Nephron progenitor cell (in vitro differentiated cells): ENCODE measurements around the gene RPS6KA3.

Source experiments
- DNase-seq: peaks from one replicate; pipeline ENCODE4 v3.0.0; 2021
- H3K27ac Mint-ChIP-seq: 2 replicates; pipeline ENCODE4 v1.8.0; 2021; ENCODE audit warnings: mild to moderate bottlenecking, moderate library complexity, mixed read lengths
- H3K27me3 Mint-ChIP-seq: 2 replicates; pipeline ENCODE4 v1.8.0; 2021; ENCODE audit warnings: mild to moderate bottlenecking, low read depth, mixed read lengths; ENCODE audit not compliant: poor library complexity
- H3K36me3 Mint-ChIP-seq: 2 replicates; pipeline ENCODE4 v1.8.0; 2021; ENCODE audit warnings: low read depth, mixed read lengths
- H3K4me1 Mint-ChIP-seq: 2 replicates; pipeline ENCODE4 v1.8.0; 2021; ENCODE audit warnings: mixed read lengths
- H3K4me3 Mint-ChIP-seq: 2 replicates; pipeline ENCODE4 v1.8.0; 2021; ENCODE audit warnings: mild to moderate bottlenecking, moderate library complexity, mixed read lengths
- H3K9me3 Mint-ChIP-seq: 2 replicates; pipeline ENCODE4 v1.8.0; 2021; ENCODE audit warnings: mild to moderate bottlenecking, moderate library complexity, mixed read lengths
- CTCF ChIP-seq: fragments of 200-600 bp; sonication (generic); IDR thresholded peaks from 2 replicates; pipeline ENCODE4 v1.5.0; 2021; ENCODE audit warnings: antibody characterized with exemption

RPS6KA3 gene

GRCh38 chrX:20116577-20117240, 150.0 kb downstream of the RPS6KA3 start, which contains the start of gene MAP7D2:
Gene MAP7D2 (minus strand): TSS chrX:20116907. CDS start chrX:20116879, 28 bp downstream.
- TF ChIP-seq CTCF = no peak
- peak within 1 kb of the TSS; percentile 75 for H3K4me3 Mint-ChIP-seq
- DNase-seq = peak; percentile 44
- H3K27me3 Mint-ChIP-seq = peaks cover 31% of the 10 kb centered on the region
- H3K27ac Mint-ChIP-seq = no peak within 1 kb of the TSS
- peaks cover 15% of the 10 kb centered on the region for H3K4me1 Mint-ChIP-seq
- peaks cover 61% of the 10 kb centered on the region for H3K9me3 Mint-ChIP-seq
- no peaks in the 10 kb centered on the region for H3K36me3 Mint-ChIP-seq

GRCh38 chrX:20116087-20116576, 150.6 kb downstream of the RPS6KA3 start:
- peaks cover 15% of the 10 kb centered on the region for H3K4me1 Mint-ChIP-seq
- no peak overlapping the region for H3K27ac Mint-ChIP-seq
- peak overlapping the region; percentile 75 for H3K4me3 Mint-ChIP-seq
- DNase-seq = peak; percentile 27
- no peaks in the 10 kb centered on the region for H3K36me3 Mint-ChIP-seq
- no peak for TF ChIP-seq CTCF
- H3K27me3 Mint-ChIP-seq = peaks cover 31% of the 10 kb centered on the region
- peaks cover 63% of the 10 kb centered on the region for H3K9me3 Mint-ChIP-seq

- peaks cover 62% of the 10 kb centered on the region for H3K9me3 Mint-ChIP-seq
- H3K27me3 Mint-ChIP-seq = peaks cover 12% of the 10 kb centered on the region
- H3K4me1 Mint-ChIP-seq = peaks cover 15% of the 10 kb centered on the region
- H3K36me3 Mint-ChIP-seq = no peaks in the 10 kb centered on the region
- no peak for TF ChIP-seq CTCF
- H3K4me3 Mint-ChIP-seq = no peak overlapping the region
- DNase-seq = no peak
- H3K27ac Mint-ChIP-seq = no peak overlapping the region
These were observed 154.5 kb downstream of the RPS6KA3 start for GRCh38 chrX:20112022-20112774.

GRCh38 chrX:20111271-20111670, 155.4 kb downstream of the RPS6KA3 start:
- no peak for TF ChIP-seq CTCF
- no peak overlapping the region for H3K4me3 Mint-ChIP-seq
- no peak for DNase-seq
- H3K9me3 Mint-ChIP-seq = peaks cover 67% of the 10 kb centered on the region
- peaks cover 15% of the 10 kb centered on the region for H3K4me1 Mint-ChIP-seq
- no peaks in the 10 kb centered on the region for H3K36me3 Mint-ChIP-seq
- peaks cover 15% of the 10 kb centered on the region for H3K27me3 Mint-ChIP-seq
- no peak overlapping the region for H3K27ac Mint-ChIP-seq

GRCh38 chrX:20101934-20102581, 164.7 kb downstream of the RPS6KA3 start:
- DNase-seq = no peak
- H3K4me3 Mint-ChIP-seq = no peak overlapping the region
- no peaks in the 10 kb centered on the region for H3K36me3 Mint-ChIP-seq
- no peaks in the 10 kb centered on the region for H3K4me1 Mint-ChIP-seq
- no peak for TF ChIP-seq CTCF
- H3K27me3 Mint-ChIP-seq = peaks cover 8% of the 10 kb centered on the region
- H3K27ac Mint-ChIP-seq = no peak overlapping the region
- H3K9me3 Mint-ChIP-seq = peaks cover 60% of the 10 kb centered on the region
